HEK293 (cell line): ENCODE data around the gene CCAR1.

Experiments used
- CTCF ChIA-PET: fragments of 350-600 bp; formaldehyde crosslinking; extraction: SDS; loops from one replicate; lab custom pipeline; 2021; ENCODE audit warnings: antibody characterized with exemption; lab: Yijun Ruan, JAX
- POLR2A ChIA-PET: fragments of 300-600 bp; formaldehyde crosslinking; extraction: SDS; loops from one replicate; lab custom pipeline; 2020; ENCODE audit warnings: antibody characterized with exemption, inconsistent platforms; lab: Yijun Ruan, JAX
- H3K27ac ChIP-seq: fragments of 200-500 bp; sonication (Bioruptor generic); 2 replicates; pipeline ENCODE4 v1.5.1; 2014; ENCODE audit warnings: low read depth, low read length, control low read depth, inconsistent platforms; ENCODE audit errors: extremely low read depth
- H3K36me3 ChIP-seq, 2 experiments: fragments of 200-500 bp in 1 of 2; sonication (Bioruptor generic) in 1 of 2; 1 replicate in 1 of 2; 2 replicates in 1 of 2; pipeline ENCODE4 v1.5.1; 2014 to 2017; ENCODE audit warnings: inconsistent platforms in 2 of 2, low read length in 2 of 2; ENCODE audit not compliant: control insufficient read depth in 2 of 2, insufficient read depth in 1 of 2
- H3K4me1 ChIP-seq: fragments of 200-500 bp; sonication (Bioruptor generic); 2 replicates; pipeline ENCODE4 v1.5.1; 2014; ENCODE audit warnings: mild to moderate bottlenecking, low read length, inconsistent platforms; ENCODE audit not compliant: control insufficient read depth, insufficient read depth
- H3K4me3 ChIP-seq: 2 replicates; pipeline ENCODE4 v1.5.1; 2011; ENCODE audit warnings: low read depth, mild to moderate bottlenecking, control low read depth, low read length, moderate library complexity
- H3K9me3 ChIP-seq: fragments of 200-500 bp; sonication (Bioruptor generic); 2 replicates; pipeline ENCODE4 v1.5.1; 2014; ENCODE audit warnings: low read depth, low read length, inconsistent platforms; ENCODE audit not compliant: control insufficient read depth, insufficient read depth
- EGR2 ChIP-seq: fragments of 450-650 bp; formaldehyde crosslinking; IDR thresholded peaks from 2 replicates; pipeline ENCODE4 v1.5.1; 2016; ENCODE audit warnings: low read depth, missing biosample characterization, missing genetic modification characterization
- MEIS1 ChIP-seq: sonication (generic); formaldehyde crosslinking; IDR thresholded peaks from 2 replicates; pipeline ENCODE4 v1.8.1; 2022; ENCODE audit warnings: missing genetic modification reagents, mild to moderate bottlenecking, borderline replicate concordance
- MYNN ChIP-seq: fragments of 450-650 bp; formaldehyde crosslinking; IDR thresholded peaks from 2 replicates; pipeline ENCODE4 v1.5.1; 2016; ENCODE audit warnings: missing biosample characterization, missing genetic modification characterization, borderline replicate concordance
- OVOL3 ChIP-seq: fragments of 450-650 bp; formaldehyde crosslinking; IDR thresholded peaks from 2 replicates; pipeline ENCODE4 v1.5.1; 2016; ENCODE audit warnings: missing biosample characterization, missing genetic modification characterization
- SCRT2 ChIP-seq: fragments of 450-650 bp; formaldehyde crosslinking; IDR thresholded peaks from 2 replicates; pipeline ENCODE4 v1.5.1; 2016; ENCODE audit warnings: missing biosample characterization, missing genetic modification characterization
- SETDB1 ChIP-seq: IDR thresholded peaks from one replicate; pipeline ENCODE4 v1.6.1; 2017; ENCODE audit warnings: mild to moderate bottlenecking, low read length, moderate library complexity, mixed read lengths; ENCODE audit not compliant: insufficient read length
- ZBTB1 ChIP-seq: fragments of 450-650 bp; formaldehyde crosslinking; IDR thresholded peaks from 2 replicates; pipeline ENCODE4 v1.5.1; 2016; ENCODE audit warnings: missing biosample characterization, missing genetic modification characterization
- ZFP41 ChIP-seq: fragments of 450-650 bp; formaldehyde crosslinking; IDR thresholded peaks from 2 replicates; pipeline ENCODE4 v1.5.1; 2016; ENCODE audit warnings: missing biosample characterization, missing genetic modification characterization, borderline replicate concordance
- ZNF146 ChIP-seq: fragments of 450-650 bp; formaldehyde crosslinking; IDR thresholded peaks from 2 replicates; pipeline ENCODE4 v1.5.1; 2016; ENCODE audit warnings: missing biosample characterization, missing genetic modification characterization
- ZNF155 ChIP-seq: fragments of 450-650 bp; formaldehyde crosslinking; IDR thresholded peaks from 2 replicates; pipeline ENCODE4 v1.5.1; 2016; ENCODE audit warnings: missing biosample characterization, missing genetic modification characterization
- ZNF16 ChIP-seq: fragments of 450-650 bp; formaldehyde crosslinking; IDR thresholded peaks from 2 replicates; pipeline ENCODE4 v1.5.1; 2016; ENCODE audit warnings: low read depth, missing biosample characterization, missing genetic modification characterization
- ZNF223 ChIP-seq: fragments of 450-650 bp; formaldehyde crosslinking; IDR thresholded peaks from 2 replicates; pipeline ENCODE4 v1.5.1; 2016; ENCODE audit warnings: missing biosample characterization, missing genetic modification characterization
- ZNF23 ChIP-seq: fragments of 450-650 bp; formaldehyde crosslinking; IDR thresholded peaks from 2 replicates; pipeline ENCODE4 v1.5.1; 2016; ENCODE audit warnings: missing biosample characterization, missing genetic modification characterization, borderline replicate concordance
- ZNF335 ChIP-seq: fragments of 450-650 bp; formaldehyde crosslinking; conservative IDR thresholded peaks from 2 replicates; pipeline ENCODE4 v1.5.1; 2016; ENCODE audit warnings: missing biosample characterization, missing genetic modification characterization
- ZNF404 ChIP-seq: fragments of 450-650 bp; formaldehyde crosslinking; IDR thresholded peaks from 2 replicates; pipeline ENCODE4 v1.5.1; 2017; ENCODE audit warnings: missing biosample characterization, missing genetic modification characterization
- ZNF473 ChIP-seq: fragments of 450-650 bp; formaldehyde crosslinking; IDR thresholded peaks from 2 replicates; pipeline ENCODE4 v1.5.1; 2017; ENCODE audit warnings: missing biosample characterization, missing genetic modification characterization
- ZNF501 ChIP-seq: fragments of 450-650 bp; formaldehyde crosslinking; IDR thresholded peaks from 2 replicates; pipeline ENCODE4 v1.5.1; 2016; ENCODE audit warnings: missing biosample characterization, missing genetic modification characterization
- ZNF560 ChIP-seq: fragments of 450-650 bp; formaldehyde crosslinking; IDR thresholded peaks from 2 replicates; pipeline ENCODE4 v1.5.1; 2017; ENCODE audit warnings: missing biosample characterization, missing genetic modification characterization, borderline replicate concordance
- ZNF596 ChIP-seq: fragments of 450-650 bp; IDR thresholded peaks from 2 replicates; pipeline ENCODE4 v1.5.0; 2018; ENCODE audit warnings: missing biosample characterization, mild to moderate bottlenecking, missing genetic modification characterization, moderate library complexity
- ZNF76 ChIP-seq: fragments of 450-650 bp; formaldehyde crosslinking; IDR thresholded peaks from 2 replicates; pipeline ENCODE4; 2016; ENCODE audit warnings: low read depth, missing biosample characterization, missing genetic modification characterization, borderline replicate concordance
- ZNF785 ChIP-seq: fragments of 450-650 bp; formaldehyde crosslinking; IDR thresholded peaks from 2 replicates; pipeline ENCODE4 v1.5.1; 2016; ENCODE audit warnings: missing biosample characterization, missing genetic modification characterization
- TF ChIP-seq, protein P1 (sequence below): fragments of 450-650 bp; formaldehyde crosslinking; IDR thresholded peaks from 2 replicates; pipeline ENCODE4 v1.5.1; 2016; ENCODE audit warnings: missing biosample characterization, missing genetic modification characterization
- TF ChIP-seq, protein P2 (sequence below): fragments of 450-650 bp; formaldehyde crosslinking; IDR thresholded peaks from 2 replicates; pipeline ENCODE4 v1.5.1; 2017; ENCODE audit warnings: missing biosample characterization, missing genetic modification characterization
- TF ChIP-seq, protein P3 (sequence below): fragments of 450-650 bp; formaldehyde crosslinking; IDR thresholded peaks from 2 replicates; pipeline ENCODE4 v1.5.1; 2016; ENCODE audit warnings: missing biosample characterization, missing genetic modification characterization
- TF ChIP-seq, protein P4 (sequence below): IDR thresholded peaks from 2 replicates; pipeline ENCODE4 v1.6.1; 2011; ENCODE audit warnings: mild to moderate bottlenecking, low read depth, low read length, borderline replicate concordance
- TF ChIP-seq, protein P5 (sequence below): fragments of 450-650 bp; formaldehyde crosslinking; IDR thresholded peaks from 2 replicates; pipeline ENCODE4 v1.5.1; 2016; ENCODE audit warnings: missing biosample characterization, missing genetic modification characterization

The CCAR1 gene

DNA sequence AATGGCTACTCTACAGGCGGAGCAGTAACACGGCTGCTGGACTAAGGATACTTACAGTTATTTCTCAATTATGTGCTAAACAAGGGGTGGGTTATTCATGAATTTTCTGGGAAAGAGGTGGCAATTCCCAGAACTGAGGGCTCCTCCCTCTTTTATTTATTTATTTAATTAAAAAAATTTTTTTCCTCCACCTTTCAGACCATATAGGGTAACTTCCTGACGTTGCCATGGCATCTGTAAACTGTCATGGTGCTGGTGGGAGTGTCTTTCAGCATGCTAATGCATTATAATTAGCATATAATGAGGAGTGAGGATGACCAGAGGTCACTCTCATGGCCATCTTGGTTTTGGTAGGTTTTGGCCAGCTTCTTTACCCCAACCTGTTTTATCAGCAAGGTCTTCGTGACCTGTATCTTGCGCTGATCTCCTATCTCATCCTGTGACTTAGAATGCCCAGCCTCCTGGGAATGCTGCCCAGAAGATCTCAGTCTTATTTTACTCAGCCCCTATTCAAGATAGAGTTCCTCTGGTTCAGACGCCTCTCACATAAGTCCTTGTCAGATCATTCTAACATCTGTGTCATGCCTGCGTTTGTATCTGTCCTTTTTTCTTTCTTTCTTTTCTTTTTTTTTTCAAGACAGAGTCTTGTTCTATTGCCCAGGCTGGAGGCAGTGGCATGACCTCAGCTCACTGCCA, 90.4 kb downstream of the CCAR1 start:
- TF ChIP-seq ZNF501 (tag by site-specific recombination) (no peak), ZNF223 (no peak), MEIS1 (CRISPR knock-in tag) (no peak), ZFP41 (tag by site-specific recombination) (no peak), EGR2 (tag by site-specific recombination) (no peak), ZNF23 (tag by site-specific recombination) (no peak), ZNF146 (tag by site-specific recombination) (no peak), ZNF335 (tag by site-specific recombination) (no peak), ZNF76 (tag by site-specific recombination) (no peak), ZNF560 (tag by site-specific recombination) (no peak), ZNF16 (tag by site-specific recombination) (no peak)
- TF ChIP-seq, protein P1, sequence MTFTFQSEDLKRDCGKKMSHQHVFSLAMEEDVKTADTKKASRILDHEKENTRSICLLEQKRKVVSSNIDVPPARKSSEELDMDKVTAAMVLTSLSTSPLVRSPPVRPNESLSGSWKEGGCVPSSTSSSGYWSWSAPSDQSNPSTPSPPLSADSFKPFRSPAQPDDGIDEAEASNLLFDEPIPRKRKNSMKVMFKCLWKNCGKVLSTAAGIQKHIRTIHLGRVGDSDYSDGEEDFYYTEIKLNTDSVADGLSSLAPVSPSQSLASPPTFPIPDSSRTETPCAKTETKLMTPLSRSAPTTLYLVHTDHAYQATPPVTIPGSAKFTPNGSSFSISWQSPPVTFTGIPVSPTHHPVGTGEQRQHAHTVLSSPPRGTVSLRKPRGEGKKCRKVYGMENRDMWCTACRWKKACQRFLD (tag by site-specific recombination), result no peak
- TF ChIP-seq, protein P2, sequence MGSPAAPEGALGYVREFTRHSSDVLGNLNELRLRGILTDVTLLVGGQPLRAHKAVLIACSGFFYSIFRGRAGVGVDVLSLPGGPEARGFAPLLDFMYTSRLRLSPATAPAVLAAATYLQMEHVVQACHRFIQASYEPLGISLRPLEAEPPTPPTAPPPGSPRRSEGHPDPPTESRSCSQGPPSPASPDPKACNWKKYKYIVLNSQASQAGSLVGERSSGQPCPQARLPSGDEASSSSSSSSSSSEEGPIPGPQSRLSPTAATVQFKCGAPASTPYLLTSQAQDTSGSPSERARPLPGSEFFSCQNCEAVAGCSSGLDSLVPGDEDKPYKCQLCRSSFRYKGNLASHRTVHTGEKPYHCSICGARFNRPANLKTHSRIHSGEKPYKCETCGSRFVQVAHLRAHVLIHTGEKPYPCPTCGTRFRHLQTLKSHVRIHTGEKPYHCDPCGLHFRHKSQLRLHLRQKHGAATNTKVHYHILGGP (tag by site-specific recombination), result no peak
- TF ChIP-seq, all 188 proteins: peak for 0
- CTCF ChIA-PET, result interaction anchor here (1.1 kb wide), 1 partner anchor 11 kb away, joined by 3 read pairs; no protein-coding TSS in a partner anchor
- Histone ChIP-seq H3K36me3 (no peaks in the 10 kb centered on the region; a peak in 1 of 3 replicates), H3K4me3 (no peak overlapping the region), H3K27ac (no peak overlapping the region), H3K9me3 (no peaks in the 10 kb centered on the region), H3K4me1 (peaks cover 4% of the 10 kb centered on the region)
- POLR2A ChIA-PET, result no interaction called here

DNA sequence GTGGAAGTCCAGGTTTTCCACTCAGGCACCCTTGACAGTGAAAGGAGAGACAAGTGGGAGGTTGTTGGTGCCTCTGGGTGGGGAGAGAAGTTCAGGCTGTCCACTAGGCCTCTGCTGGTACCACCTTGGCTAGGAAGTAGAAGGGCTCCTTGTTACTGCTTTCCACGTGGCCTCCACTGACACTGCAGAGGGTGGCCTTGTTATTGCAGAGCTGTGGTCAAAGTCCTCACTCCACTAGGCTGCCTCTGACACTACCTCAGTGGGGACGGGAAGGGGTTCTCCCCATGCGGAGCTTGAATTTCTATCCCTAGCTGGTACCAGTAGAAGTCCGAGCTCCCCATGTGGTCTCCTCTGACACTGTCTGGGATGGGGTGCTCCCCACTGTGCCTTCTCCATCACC, 91.4 kb downstream of the CCAR1 start:
- H3K27ac ChIP-seq, result no peak overlapping the region
- no peaks in the 10 kb centered on the region; a peak in 1 of 3 replicates for H3K36me3 ChIP-seq
- H3K4me1 ChIP-seq, result peaks cover 4% of the 10 kb centered on the region
- no peaks in the 10 kb centered on the region for H3K9me3 ChIP-seq
- no peak overlapping the region for H3K4me3 ChIP-seq
- ChIA-PET CTCF (no interaction called here), POLR2A (no interaction called here)
- no peak for TF ChIP-seq ZFP41 (tag by site-specific recombination)
- TF ChIP-seq, protein P3, sequence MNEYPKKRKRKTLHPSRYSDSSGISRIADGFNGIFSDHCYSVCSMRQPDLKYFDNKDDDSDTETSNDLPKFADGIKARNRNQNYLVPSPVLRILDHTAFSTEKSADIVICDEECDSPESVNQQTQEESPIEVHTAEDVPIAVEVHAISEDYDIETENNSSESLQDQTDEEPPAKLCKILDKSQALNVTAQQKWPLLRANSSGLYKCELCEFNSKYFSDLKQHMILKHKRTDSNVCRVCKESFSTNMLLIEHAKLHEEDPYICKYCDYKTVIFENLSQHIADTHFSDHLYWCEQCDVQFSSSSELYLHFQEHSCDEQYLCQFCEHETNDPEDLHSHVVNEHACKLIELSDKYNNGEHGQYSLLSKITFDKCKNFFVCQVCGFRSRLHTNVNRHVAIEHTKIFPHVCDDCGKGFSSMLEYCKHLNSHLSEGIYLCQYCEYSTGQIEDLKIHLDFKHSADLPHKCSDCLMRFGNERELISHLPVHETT (tag by site-specific recombination), result no peak
- TF ChIP-seq, protein P1 (tag by site-specific recombination), result no peak
- TF ChIP-seq ZBTB1, result no peak
- no peak for TF ChIP-seq OVOL3 (tag by site-specific recombination)
- TF ChIP-seq, protein P4, sequence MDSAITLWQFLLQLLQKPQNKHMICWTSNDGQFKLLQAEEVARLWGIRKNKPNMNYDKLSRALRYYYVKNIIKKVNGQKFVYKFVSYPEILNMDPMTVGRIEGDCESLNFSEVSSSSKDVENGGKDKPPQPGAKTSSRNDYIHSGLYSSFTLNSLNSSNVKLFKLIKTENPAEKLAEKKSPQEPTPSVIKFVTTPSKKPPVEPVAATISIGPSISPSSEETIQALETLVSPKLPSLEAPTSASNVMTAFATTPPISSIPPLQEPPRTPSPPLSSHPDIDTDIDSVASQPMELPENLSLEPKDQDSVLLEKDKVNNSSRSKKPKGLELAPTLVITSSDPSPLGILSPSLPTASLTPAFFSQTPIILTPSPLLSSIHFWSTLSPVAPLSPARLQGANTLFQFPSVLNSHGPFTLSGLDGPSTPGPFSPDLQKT, result no peak
- no peak for TF ChIP-seq ZNF785 (tag by site-specific recombination)
- TF ChIP-seq ZNF404 (tag by site-specific recombination), result no peak
- TF ChIP-seq SETDB1, result no peak
- no peak for TF ChIP-seq ZNF155 (tag by site-specific recombination)
- TF ChIP-seq, protein P5, sequence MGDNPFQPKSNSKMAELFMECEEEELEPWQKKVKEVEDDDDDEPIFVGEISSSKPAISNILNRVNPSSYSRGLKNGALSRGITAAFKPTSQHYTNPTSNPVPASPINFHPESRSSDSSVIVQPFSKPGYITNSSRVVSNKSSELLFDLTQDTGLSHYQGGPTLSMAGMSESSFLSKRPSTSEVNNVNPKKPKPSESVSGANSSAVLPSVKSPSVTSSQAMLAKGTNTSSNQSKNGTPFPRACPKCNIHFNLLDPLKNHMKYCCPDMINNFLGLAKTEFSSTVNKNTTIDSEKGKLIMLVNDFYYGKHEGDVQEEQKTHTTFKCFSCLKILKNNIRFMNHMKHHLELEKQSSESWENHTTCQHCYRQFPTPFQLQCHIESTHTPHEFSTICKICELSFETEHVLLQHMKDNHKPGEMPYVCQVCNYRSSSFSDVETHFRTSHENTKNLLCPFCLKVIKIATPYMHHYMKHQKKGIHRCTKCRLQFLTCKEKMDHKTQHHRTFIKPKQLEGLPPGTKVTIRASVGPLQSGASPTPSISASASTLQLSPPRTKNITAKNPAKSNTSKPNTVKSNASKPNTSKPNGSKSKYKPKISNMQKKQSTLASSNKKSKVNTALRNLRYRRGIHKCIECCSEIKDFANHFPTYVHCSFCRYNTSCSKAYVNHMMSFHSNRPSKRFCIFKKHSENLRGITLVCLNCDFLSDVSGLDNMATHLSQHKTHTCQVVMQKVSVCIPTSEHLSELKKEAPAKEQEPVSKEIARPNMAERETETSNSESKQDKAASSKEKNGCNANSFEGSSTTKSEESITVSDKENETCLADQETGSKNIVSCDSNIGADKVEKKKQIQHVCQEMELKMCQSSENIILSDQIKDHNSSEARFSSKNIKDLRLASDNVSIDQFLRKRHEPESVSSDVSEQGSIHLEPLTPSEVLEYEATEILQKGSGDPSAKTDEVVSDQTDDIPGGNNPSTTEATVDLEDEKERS (tag by site-specific recombination), result no peak
- no peak for TF ChIP-seq ZNF596 (tag by site-specific recombination)
- no peak for TF ChIP-seq MYNN (tag by site-specific recombination)
- no peak for TF ChIP-seq SCRT2 (tag by site-specific recombination)
- no peak for TF ChIP-seq ZNF473 (tag by site-specific recombination)
